Activated CD4-positive, alpha-beta T cell treated with anti-CD3 and anti-CD28 coated beads, Interleukin-2, Interleukin-4, amounts not matched to agents 100 ng/mL and 50 ng/mL, durations not matched to agents 16 hours and 8 hours (primary cell): ENCODE measurements around the gene NDUFAB1.
"Not testable (repeated sequence)": the region's sequence is repeated elsewhere in the genome, so short reads cannot be mapped to it uniquely, and the experiment has no call there.

ENCODE experiments used
- DNase-seq: peaks from one replicate; pipeline ENCODE4 v3.0.0-alpha.2; 2020; ENCODE audit warnings: low spot score

Gene NDUFAB1

GRCh38 chr16:23584186-23585076 is 11.7 kb downstream of the NDUFAB1 start:
- DNase-seq: no peak

DNA sequence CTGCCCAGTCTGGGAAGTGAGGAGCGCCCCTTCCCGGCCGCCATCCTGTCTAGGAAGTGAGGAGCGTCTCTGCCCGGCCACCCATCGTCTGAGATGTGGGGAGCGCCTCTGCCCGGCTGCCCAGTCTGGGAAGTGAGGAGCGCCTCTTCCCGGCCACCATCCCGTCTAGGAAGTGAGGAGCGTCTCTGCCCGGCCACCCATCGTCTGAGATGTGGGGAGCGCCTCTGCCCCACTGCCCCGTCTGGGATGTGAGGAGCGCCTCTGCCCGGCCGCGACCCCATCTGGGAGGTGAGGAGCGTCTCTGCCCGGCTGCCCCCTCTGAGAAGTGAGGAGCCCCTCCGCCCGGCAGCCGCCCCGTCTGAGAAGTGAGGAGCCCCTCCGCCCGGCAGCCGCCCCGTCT is 12.8 kb downstream of the NDUFAB1 start:
- not testable (repeated sequence) for DNase-seq

- DNase-seq: no peak
Measured at GRCh38 chr16:23581764-23582163, 14.4 kb downstream of the NDUFAB1 start.

GRCh38 chr16:23580391-23580790 is 15.7 kb downstream of the NDUFAB1 start:
- no peak for DNase-seq

DNA sequence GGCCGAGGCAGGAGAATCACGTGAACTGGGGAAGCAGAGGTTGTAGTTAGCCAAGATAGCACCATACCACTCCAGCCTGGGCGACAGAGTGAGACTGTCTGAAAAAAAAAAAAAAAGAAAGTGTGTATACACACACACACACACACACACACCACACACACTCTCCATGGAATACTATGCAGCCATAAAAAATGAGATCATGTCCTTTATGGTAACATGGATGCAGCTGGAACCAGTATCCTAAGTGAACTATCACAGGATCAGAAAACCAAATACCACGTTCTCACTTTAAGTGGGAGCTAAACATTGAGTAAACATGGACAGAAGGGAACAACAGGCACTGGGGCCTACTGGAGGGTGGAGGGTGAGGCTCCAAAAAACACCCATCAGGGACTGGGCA is 16.7 kb downstream of the NDUFAB1 start:
- DNase-seq: no peak

GRCh38 chr16:23578101-23578830 is 17.9 kb downstream of the NDUFAB1 start:
- no peak for DNase-seq

- DNase-seq: no peak
Measured at GRCh38 chr16:23577493-23577892, 18.6 kb downstream of the NDUFAB1 start.

- DNase-seq: no peak
Measured at GRCh38 chr16:23575834-23576233, 20.3 kb downstream of the NDUFAB1 start.

DNA sequence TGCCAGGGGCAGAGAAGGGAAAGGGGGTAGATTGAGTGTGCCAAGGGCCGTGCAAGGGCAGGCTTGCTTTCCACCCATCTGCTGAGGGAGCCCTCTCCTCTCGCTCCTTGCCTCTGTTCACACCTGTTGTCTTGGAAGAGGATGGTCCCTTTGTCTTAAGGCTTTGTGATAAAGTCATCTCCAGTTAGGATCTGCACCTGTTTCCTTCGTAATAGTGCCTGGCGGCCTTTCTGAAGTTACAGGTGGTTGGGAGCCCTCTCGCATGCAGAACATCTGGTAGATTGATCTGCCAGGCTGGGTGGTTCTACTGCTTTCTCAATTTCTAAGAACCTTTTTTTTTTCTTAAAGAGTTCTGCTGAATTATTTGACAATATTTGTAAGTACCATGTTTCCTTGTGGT is 22.3 kb downstream of the NDUFAB1 start:
- no peak for DNase-seq

- no peak for DNase-seq
Measured at GRCh38 chr16:23572394-23572793, 23.7 kb downstream of the NDUFAB1 start.

DNA sequence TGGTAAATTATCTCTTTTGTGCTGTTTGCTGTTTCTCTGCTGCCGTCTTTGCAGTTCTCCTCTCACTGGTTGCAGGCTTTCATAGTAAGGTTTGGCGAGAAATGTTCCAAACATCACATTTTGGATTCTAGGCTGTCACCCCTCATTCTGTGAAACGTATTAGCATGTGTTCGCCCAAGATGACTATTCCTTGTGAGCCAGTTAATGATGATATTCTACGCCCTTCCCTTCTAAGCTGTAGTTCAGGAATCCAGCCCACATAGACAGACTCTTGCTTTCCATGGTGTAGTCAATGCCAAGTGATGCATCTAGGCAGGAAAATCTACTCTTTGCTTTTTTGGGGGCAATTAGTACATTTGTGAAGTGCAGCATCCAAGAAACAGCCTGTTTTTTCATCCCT is 24.2 kb downstream of the NDUFAB1 start:
- no peak for DNase-seq

- DNase-seq: no peak
Measured at GRCh38 chr16:23570992-23571632, 25.0 kb downstream of the NDUFAB1 start.

GRCh38 chr16:23567602-23568001 is 28.5 kb downstream of the NDUFAB1 start:
- no peak for DNase-seq

DNA sequence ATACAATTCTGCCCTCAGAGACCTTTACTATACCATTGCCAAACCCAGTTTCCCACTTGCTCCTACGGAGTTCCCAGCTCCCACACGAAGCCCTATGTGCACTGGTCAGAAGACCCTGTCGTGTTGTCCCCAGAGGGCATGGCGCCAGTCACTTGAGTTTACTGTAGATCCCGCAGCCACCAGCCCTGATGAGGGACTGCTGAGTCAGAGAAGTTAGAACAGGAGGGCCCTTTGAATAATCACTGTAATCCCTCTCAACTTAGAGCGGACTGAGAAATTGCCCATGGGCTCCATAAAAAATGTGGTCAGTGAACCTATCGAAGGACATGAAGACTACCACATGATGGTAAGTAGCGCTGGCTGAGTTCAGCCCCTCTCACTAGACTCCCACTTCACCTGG is 29.4 kb downstream of the NDUFAB1 start:
- DNase-seq: no peak

DNA sequence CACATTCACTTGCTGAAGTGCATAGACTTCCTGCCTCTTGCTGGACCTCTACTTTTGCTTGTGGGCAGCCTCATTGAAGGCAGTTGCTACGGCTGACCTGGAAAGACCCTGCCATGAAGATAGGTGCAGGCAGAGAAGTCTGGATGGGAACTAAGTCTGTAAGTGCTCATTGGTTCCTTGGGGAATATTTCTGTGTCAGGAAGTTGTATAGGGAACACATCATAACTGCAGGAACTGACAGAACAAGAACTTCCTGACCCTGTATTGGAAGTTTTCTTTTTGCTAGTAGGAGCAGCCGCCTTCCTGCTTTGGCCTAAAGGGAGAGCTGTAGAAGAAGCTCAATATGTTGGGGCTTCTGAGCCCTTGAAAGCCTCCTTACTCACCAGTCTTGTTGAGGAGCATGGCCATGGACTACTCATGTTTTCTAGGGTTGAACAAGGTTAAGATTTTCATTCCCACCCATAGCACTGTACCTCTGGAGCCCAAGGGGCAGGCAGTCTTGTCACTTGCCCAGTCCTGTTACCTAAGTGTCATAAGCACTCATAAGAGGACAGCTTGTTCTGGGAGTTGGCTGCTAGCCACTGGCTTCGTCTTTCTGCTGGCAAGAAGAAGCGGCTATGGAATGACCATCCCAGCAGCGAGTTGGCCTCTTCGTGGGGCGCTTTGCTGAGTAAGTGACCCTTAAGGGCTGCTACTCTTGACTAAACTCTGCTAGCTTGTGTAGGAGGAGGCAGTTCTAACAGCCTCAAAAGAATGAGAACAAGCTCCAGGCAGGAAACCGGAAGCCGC is 31.3 kb downstream of the NDUFAB1 start:
- DNase-seq: no peak

GRCh38 chr16:23563186-23563585 is 32.9 kb downstream of the NDUFAB1 start:
- no peak for DNase-seq

GRCh38 chr16:23562505-23562904 is 33.6 kb downstream of the NDUFAB1 start:
- no peak for DNase-seq

DNA sequence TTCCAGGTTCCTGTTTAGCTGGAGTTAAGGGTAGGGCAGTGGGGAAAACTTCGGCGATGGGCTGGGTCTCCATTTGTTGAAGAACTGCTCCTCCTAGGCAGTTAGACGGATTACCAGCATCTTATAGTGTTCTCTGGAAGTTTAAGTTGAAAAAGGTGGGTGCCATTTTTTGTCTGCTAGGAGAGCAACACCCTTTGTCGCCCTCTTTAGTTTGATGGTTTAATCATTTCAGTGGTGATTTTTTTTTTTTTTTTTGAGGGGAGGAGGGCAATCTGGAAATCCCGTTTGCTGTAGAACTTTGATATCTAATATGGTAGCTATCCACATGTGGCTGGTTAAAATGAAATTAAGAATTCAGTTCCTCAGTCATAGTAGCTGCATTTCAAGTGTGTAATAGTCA is 34.5 kb downstream of the NDUFAB1 start:
- DNase-seq: no peak

GRCh38 chr16:23557779-23558702 is 38.1 kb downstream of the NDUFAB1 start:
- DNase-seq: no peak

- peak; percentile 98 for DNase-seq
Measured at GRCh38 chr16:23556881-23557778, 39.0 kb downstream of the NDUFAB1 start, which contains the start of the genes EARS2 and UBFD1. Gene EARS2, minus strand, starts transcription at chr16:23557350. Its CDS starts 7 bp downstream, at chr16:23557343. Gene UBFD1, plus strand, starts transcription at chr16:23557727. Its CDS starts 16 bp downstream, at chr16:23557743.
